Measurements from ENCODE around the gene SYS1.

DNA sequence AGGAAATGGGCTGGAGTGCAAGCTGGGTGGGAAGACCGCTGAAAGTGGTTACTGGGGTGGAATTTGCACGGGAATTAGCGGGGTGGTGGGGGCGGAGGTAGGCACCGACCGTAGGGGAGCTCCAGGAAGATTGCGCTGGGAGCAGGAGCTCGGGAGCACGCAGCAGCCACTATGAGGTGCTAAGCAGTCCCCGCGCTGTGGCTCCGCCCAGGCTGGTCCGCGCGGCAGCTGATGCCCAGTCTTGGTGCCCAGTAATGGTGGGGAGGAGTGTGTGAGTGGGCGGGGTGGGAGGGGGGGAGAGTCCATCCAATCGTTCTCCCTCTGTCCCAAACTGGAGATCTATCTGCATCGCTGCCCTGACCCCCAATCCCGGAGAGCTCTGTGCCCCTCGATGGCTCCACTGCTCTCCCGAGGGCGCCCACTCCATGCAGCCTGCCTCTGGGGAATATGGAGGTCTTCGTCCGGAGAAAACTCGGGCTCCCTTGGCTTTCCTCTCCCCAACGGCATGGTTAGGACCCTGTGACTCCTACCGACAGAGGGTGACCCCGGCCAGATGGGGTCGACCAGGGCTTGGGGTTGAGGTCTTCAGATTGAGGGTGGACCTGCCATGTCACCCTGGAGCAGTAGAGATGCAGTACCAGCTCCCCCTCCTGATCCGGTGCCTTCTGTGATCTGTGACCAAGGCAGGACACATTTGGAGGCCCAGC, 9.8 kb downstream of the SYS1 start:
- TF ChIP-seq, protein P1, sequence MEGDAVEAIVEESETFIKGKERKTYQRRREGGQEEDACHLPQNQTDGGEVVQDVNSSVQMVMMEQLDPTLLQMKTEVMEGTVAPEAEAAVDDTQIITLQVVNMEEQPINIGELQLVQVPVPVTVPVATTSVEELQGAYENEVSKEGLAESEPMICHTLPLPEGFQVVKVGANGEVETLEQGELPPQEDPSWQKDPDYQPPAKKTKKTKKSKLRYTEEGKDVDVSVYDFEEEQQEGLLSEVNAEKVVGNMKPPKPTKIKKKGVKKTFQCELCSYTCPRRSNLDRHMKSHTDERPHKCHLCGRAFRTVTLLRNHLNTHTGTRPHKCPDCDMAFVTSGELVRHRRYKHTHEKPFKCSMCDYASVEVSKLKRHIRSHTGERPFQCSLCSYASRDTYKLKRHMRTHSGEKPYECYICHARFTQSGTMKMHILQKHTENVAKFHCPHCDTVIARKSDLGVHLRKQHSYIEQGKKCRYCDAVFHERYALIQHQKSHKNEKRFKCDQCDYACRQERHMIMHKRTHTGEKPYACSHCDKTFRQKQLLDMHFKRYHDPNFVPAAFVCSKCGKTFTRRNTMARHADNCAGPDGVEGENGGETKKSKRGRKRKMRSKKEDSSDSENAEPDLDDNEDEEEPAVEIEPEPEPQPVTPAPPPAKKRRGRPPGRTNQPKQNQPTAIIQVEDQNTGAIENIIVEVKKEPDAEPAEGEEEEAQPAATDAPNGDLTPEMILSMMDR (IDR thresholded peaks at IDR 0.05) = no peak
- TF ChIP-seq POLR2AphosphoS5 (IDR thresholded peaks at IDR 0.05) = no peak
- no peak for TF ChIP-seq POLR2A (IDR thresholded peaks at IDR 0.05)

Measured in breast epithelium (tissue), 3 donors.